ENCODE measurements around the gene SLC4A4.

The SLC4A4 gene

GRCh38 chr4:71468116-71468710 is 129.4 kb downstream of the SLC4A4 start:
- DNase-seq (ENCODE audit: extremely low read depth in 1 of 2, low read depth in 1 of 2): no peak

GRCh38 chr4:71469541-71469940 is 130.7 kb downstream of the SLC4A4 start:
- no peak for DNase-seq (ENCODE audit: extremely low read depth in 1 of 2, low read depth in 1 of 2)

GRCh38 chr4:71470524-71470923 is 131.7 kb downstream of the SLC4A4 start:
- DNase-seq (ENCODE audit: extremely low read depth in 1 of 2, low read depth in 1 of 2): no peak

GRCh38 chr4:71472946-71473345 is 134.1 kb downstream of the SLC4A4 start:
- no peak for DNase-seq (ENCODE audit: extremely low read depth in 1 of 2, low read depth in 1 of 2)

- no peak for DNase-seq (ENCODE audit: extremely low read depth in 1 of 2, low read depth in 1 of 2)
Observed at GRCh38 chr4:71473541-71474240, 134.9 kb downstream of the SLC4A4 start.

GRCh38 chr4:71474731-71475130 is 135.9 kb downstream of the SLC4A4 start:
- DNase-seq (ENCODE audit: extremely low read depth in 1 of 2, low read depth in 1 of 2): no peak

GRCh38 chr4:71476240-71476639 is 137.4 kb downstream of the SLC4A4 start:
- DNase-seq (ENCODE audit: extremely low read depth in 1 of 2, low read depth in 1 of 2): no peak

GRCh38 chr4:71486550-71487343 is 147.9 kb downstream of the SLC4A4 start:
- no peak for DNase-seq (ENCODE audit: extremely low read depth in 1 of 2, low read depth in 1 of 2)

- no peak for DNase-seq (ENCODE audit: extremely low read depth in 1 of 2, low read depth in 1 of 2)
Observed at GRCh38 chr4:71487344-71487920, 148.6 kb downstream of the SLC4A4 start.

GRCh38 chr4:71494539-71494938 is 155.7 kb downstream of the SLC4A4 start:
- DNase-seq (ENCODE audit: extremely low read depth in 1 of 2, low read depth in 1 of 2): no peak

- DNase-seq (ENCODE audit: extremely low read depth in 1 of 2, low read depth in 1 of 2): no peak
Observed at GRCh38 chr4:71495454-71495853, 156.6 kb downstream of the SLC4A4 start.

- no peak for DNase-seq (ENCODE audit: extremely low read depth in 1 of 2, low read depth in 1 of 2)
Observed at GRCh38 chr4:71497078-71497477, 158.3 kb downstream of the SLC4A4 start.

- DNase-seq (ENCODE audit: extremely low read depth in 1 of 2, low read depth in 1 of 2): no peak
Observed at GRCh38 chr4:71498002-71498401, 159.2 kb downstream of the SLC4A4 start.

- no peak for DNase-seq (ENCODE audit: extremely low read depth in 1 of 2, low read depth in 1 of 2)
Observed at GRCh38 chr4:71498625-71499024, 159.8 kb downstream of the SLC4A4 start.

GRCh38 chr4:71501992-71502391 is 163.2 kb downstream of the SLC4A4 start:
- DNase-seq (ENCODE audit: extremely low read depth in 1 of 2, low read depth in 1 of 2): no peak

GRCh38 chr4:71518283-71518989 is 179.6 kb downstream of the SLC4A4 start:
- DNase-seq (ENCODE audit: extremely low read depth in 1 of 2, low read depth in 1 of 2): no peak

- DNase-seq (ENCODE audit: extremely low read depth in 1 of 2, low read depth in 1 of 2): no peak
Observed at GRCh38 chr4:71520308-71520707, 181.5 kb downstream of the SLC4A4 start.

GRCh38 chr4:71520850-71521249 is 182.0 kb downstream of the SLC4A4 start:
- DNase-seq (ENCODE audit: extremely low read depth in 1 of 2, low read depth in 1 of 2): no peak

GRCh38 chr4:71524756-71525155 is 185.9 kb downstream of the SLC4A4 start:
- DNase-seq (ENCODE audit: extremely low read depth in 1 of 2, low read depth in 1 of 2): no peak

- no peak for DNase-seq (ENCODE audit: extremely low read depth in 1 of 2, low read depth in 1 of 2)
Observed at GRCh38 chr4:71526637-71527406, 188.0 kb downstream of the SLC4A4 start.

Data from stimulated activated CD8-positive, alpha-beta memory T cell treated with anti-CD3 and anti-CD28 coated beads, Interleukin-7, amount 100 ng/mL, for 48 hours (primary cell).